Loucy (cell line): ENCODE data around the gene RPAIN.

Source experiments
- H2AFZ ChIP-seq: fragments of 200-600 bp; sonication (generic); 2 replicates; pipeline ENCODE4 v1.6.0; 2016; ENCODE audit warnings: antibody characterized with exemption, mild to moderate bottlenecking, low read length, moderate library complexity
- H3F3A ChIP-seq: fragments of 200-600 bp; 2 replicates; pipeline ENCODE4 v1.6.0; 2016; ENCODE audit warnings: antibody characterized with exemption, low read depth, mild to moderate bottlenecking
- H3K27me3 ChIP-seq: fragments of 200-600 bp; sonication (generic); 2 replicates; pipeline ENCODE4 v1.6.1; 2014; ENCODE audit warnings: low read length, mild to moderate bottlenecking; ENCODE audit not compliant: insufficient read depth, poor library complexity, severe bottlenecking
- H3K36me3 ChIP-seq: fragments of 200-600 bp; sonication (generic); 2 replicates; pipeline ENCODE4 v1.6.1; 2016; ENCODE audit warnings: low read length; ENCODE audit not compliant: insufficient read depth
- H3K4me1 ChIP-seq: fragments of 200-600 bp; sonication (generic); 2 replicates; pipeline ENCODE4 v1.5.1; 2014; ENCODE audit warnings: low read length, mild to moderate bottlenecking; ENCODE audit not compliant: insufficient read depth, poor library complexity, severe bottlenecking
- H3K4me2 ChIP-seq: fragments of 200-600 bp; sonication (generic); 2 replicates; pipeline ENCODE4 v1.6.0; 2014; ENCODE audit warnings: antibody characterized with exemption, low read length, low read depth, mild to moderate bottlenecking; ENCODE audit not compliant: poor library complexity, severe bottlenecking
- H3K4me3 ChIP-seq: fragments of 200-600 bp; sonication (generic); 2 replicates; pipeline ENCODE4 v1.5.1; 2014; ENCODE audit warnings: low read length, mild to moderate bottlenecking, mixed read lengths; ENCODE audit not compliant: poor library complexity, severe bottlenecking
- H3K79me2 ChIP-seq: fragments of 200-600 bp; sonication (generic); 2 replicates; pipeline ENCODE4 v1.6.1; 2014; ENCODE audit warnings: low read length; ENCODE audit not compliant: insufficient read depth
- H3K9ac ChIP-seq: fragments of 200-600 bp; sonication (generic); 2 replicates; pipeline ENCODE4 v1.6.0; 2014; ENCODE audit warnings: mild to moderate bottlenecking, low read depth, low read length, moderate library complexity; ENCODE audit not compliant: poor library complexity, severe bottlenecking
- H3K9me2 ChIP-seq: fragments of 200-600 bp; sonication (generic); replicated peaks from 2 replicates; pipeline ENCODE4 v1.6.1; 2016; ENCODE audit warnings: low read depth, low read length, mixed read lengths
- H3K9me3 ChIP-seq: fragments of 200-600 bp; sonication (generic); 2 replicates; pipeline ENCODE4 v1.6.1; 2014; ENCODE audit warnings: mild to moderate bottlenecking, antibody characterized with exemption, low read length, low read depth; ENCODE audit not compliant: insufficient read depth
- H4K20me1 ChIP-seq: fragments of 200-600 bp; sonication (generic); 2 replicates; pipeline ENCODE4 v1.6.0; 2014; ENCODE audit warnings: antibody characterized with exemption, low read length, mild to moderate bottlenecking; ENCODE audit not compliant: insufficient read depth, poor library complexity, severe bottlenecking
- CTCF ChIP-seq: fragments of 200-600 bp; sonication (generic); conservative IDR thresholded peaks from 2 replicates; pipeline ENCODE4 v1.5.1; 2014; ENCODE audit warnings: mild to moderate bottlenecking, antibody characterized with exemption, low read length
- EZH2phosphoT487 ChIP-seq: fragments of 200-600 bp; IDR thresholded peaks from 2 replicates; pipeline ENCODE4 v1.6.1; 2018; ENCODE audit warnings: antibody characterized with exemption, mild to moderate bottlenecking, moderate library complexity, borderline replicate concordance

Gene RPAIN

GRCh38 chr17:5424909-5425308 is 4.9 kb downstream of the RPAIN start:
- no peak overlapping the region for H3K4me3 ChIP-seq
- H3K4me2 ChIP-seq, result peak overlapping the region; percentile 39
- no peaks in the 10 kb centered on the region for H3K27me3 ChIP-seq
- peaks cover 34% of the 10 kb centered on the region for H3K4me1 ChIP-seq
- H3K9me3 ChIP-seq, result no peaks in the 10 kb centered on the region
- H3K9ac ChIP-seq, result no peak overlapping the region
- H3F3A ChIP-seq, result no peaks in the 10 kb centered on the region
- TF ChIP-seq CTCF (no peak), EZH2phosphoT487 (no peak)
- H3K79me2 ChIP-seq, result peaks cover 46% of the 10 kb centered on the region
- no peaks in the 10 kb centered on the region for H3K9me2 ChIP-seq
- peaks cover 48% of the 10 kb centered on the region for H3K36me3 ChIP-seq
- H2AFZ ChIP-seq, result no peak overlapping the region
- H4K20me1 ChIP-seq, result peaks cover 36% of the 10 kb centered on the region

- H3K9ac ChIP-seq, result no peak overlapping the region
- TF ChIP-seq CTCF (no peak), EZH2phosphoT487 (no peak)
- peaks cover 29% of the 10 kb centered on the region for H3K4me1 ChIP-seq
- H3F3A ChIP-seq, result no peaks in the 10 kb centered on the region
- peaks cover 31% of the 10 kb centered on the region for H4K20me1 ChIP-seq
- no peak overlapping the region for H3K4me3 ChIP-seq
- no peaks in the 10 kb centered on the region for H3K27me3 ChIP-seq
- peaks cover 38% of the 10 kb centered on the region for H3K79me2 ChIP-seq
- no peaks in the 10 kb centered on the region for H3K9me3 ChIP-seq
- no peak overlapping the region for H3K4me2 ChIP-seq
- no peaks in the 10 kb centered on the region for H3K9me2 ChIP-seq
- H3K36me3 ChIP-seq, result peaks cover 54% of the 10 kb centered on the region
- no peak overlapping the region for H2AFZ ChIP-seq
Observed at GRCh38 chr17:5425826-5426225, 5.8 kb downstream of the RPAIN start.

GRCh38 chr17:5429191-5429887 is 9.4 kb downstream of the RPAIN start:
- peaks cover 12% of the 10 kb centered on the region for H4K20me1 ChIP-seq
- TF ChIP-seq CTCF (no peak), EZH2phosphoT487 (no peak)
- H3K4me3 ChIP-seq, result no peak overlapping the region
- peaks cover 79% of the 10 kb centered on the region for H3K36me3 ChIP-seq
- H3K9me3 ChIP-seq, result no peaks in the 10 kb centered on the region
- H3K4me1 ChIP-seq, result peaks cover 5% of the 10 kb centered on the region
- H2AFZ ChIP-seq, result no peak overlapping the region
- H3K27me3 ChIP-seq, result no peaks in the 10 kb centered on the region
- H3K4me2 ChIP-seq, result no peak overlapping the region
- H3K79me2 ChIP-seq, result peaks cover 20% of the 10 kb centered on the region; the same call in 1 of the 2 replicates
- H3K9me2 ChIP-seq, result no peaks in the 10 kb centered on the region
- H3K9ac ChIP-seq, result no peak overlapping the region
- H3F3A ChIP-seq, result 0 out of 2 replicates have a peak, but pooled peaks cover 3% of the 10 kb centered on the region
